OCI-LY1 (cell line): Measurements from ENCODE around the gene GRM3.

Experiments
- CTCF ChIP-seq: fragments of 200-600 bp; sonication (generic), shearing (Covaris generic); IDR thresholded peaks from 2 replicates; pipeline ENCODE4 v1.5.1; 2017; ENCODE audit warnings: mild to moderate bottlenecking, antibody characterized with exemption, low read length, moderate library complexity, mixed read lengths
- EZH2 ChIP-seq: fragments of 200-600 bp; sonication (generic), shearing (Covaris generic); IDR thresholded peaks from 2 replicates; pipeline ENCODE4 v1.8.0; 2017; ENCODE audit warnings: borderline replicate concordance, mixed run types, mild to moderate bottlenecking, antibody characterized with exemption, low read length, moderate library complexity, mixed read lengths

- peak; percentile 40 for TF ChIP-seq CTCF
- TF ChIP-seq EZH2 = no peak
Measured at GRCh38 chr7:86911659-86912058, 267.9 kb downstream of the GRM3 start.
